Measurements from ENCODE around the gene FAM187B. TPM values are rescaled to one million over a fixed set of nuclear protein-coding genes. Genes with fewer than 3 reads are reported as not detected.

The FAM187B gene
- total and polyA plus RNA-seq, 4 donors: 0.17 TPM; not detected in 3

GRCh38 chr19:35214766-35215422 lies 13.6 kb downstream of the FAM187B start:
- H3K27ac ChIP-seq (ENCODE audit: low read depth in 1 of 2, low read length in 2 of 2): no peak overlapping the region
- H3K4me3 ChIP-seq (ENCODE audit: low read depth in 1 of 3, low read length in 3 of 3): no peak overlapping the region
- H3K4me1 ChIP-seq (ENCODE audit: control insufficient read depth in 4 of 4, insufficient read depth in 4 of 4, low read length in 3 of 4): peaks cover 0 to 3% (median under 1%) of the 10 kb centered on the region in 4 donors
- no peaks in the 10 kb centered on the region for H3K27me3 ChIP-seq (ENCODE audit: control insufficient read depth in 4 of 4, insufficient read depth in 4 of 4, low read length in 3 of 4)
- no peak for DNase-seq (ENCODE audit: low spot score)
- no peak overlapping the region for H3K9ac ChIP-seq (ENCODE audit: low read depth in 1 of 2, low read length in 2 of 2)
- no peaks in the 10 kb centered on the region for H3K9me3 ChIP-seq (ENCODE audit: control insufficient read depth in 4 of 4, low read length in 3 of 4)
- WGBS: 84% methylated on average over 7 of the region's 7 CpGs
- H3K36me3 ChIP-seq (ENCODE audit: control insufficient read depth in 4 of 4, insufficient read depth in 3 of 4, low read depth in 1 of 4, low read length in 3 of 4): no peaks in the 10 kb centered on the region
- TF ChIP-seq RXRA (IDR thresholded peaks at IDR 0.05) (no peak), SP1 (IDR thresholded peaks at IDR 0.05) (no peak), RAD21 (IDR thresholded peaks at IDR 0.05) (no peak), GABPA (IDR thresholded peaks at IDR 0.05 in 1 of 2, conservative IDR thresholded peaks at IDR 0.05 in 1 of 2) (no peak), YY1 (IDR thresholded peaks at IDR 0.05) (no peak), HNF4G (IDR thresholded peaks at IDR 0.05) (no peak), NR2F2 (IDR thresholded peaks at IDR 0.05) (no peak), FOXA2 (IDR thresholded peaks at IDR 0.05) (no peak), TAF1 (conservative IDR thresholded peaks at IDR 0.05) (no peak), FOXA1 (IDR thresholded peaks at IDR 0.05) (no peak), JUND (IDR thresholded peaks at IDR 0.05) (no peak), CTCF (IDR thresholded peaks at IDR 0.05; ENCODE audit: low read depth, low read length, missing input control) (no peak), MAX (IDR thresholded peaks at IDR 0.05) (no peak), ZBTB33 (IDR thresholded peaks at IDR 0.05) (no peak), HNF4A (conservative IDR thresholded peaks at IDR 0.05) (no peak), REST (IDR thresholded peaks at IDR 0.05) (no peak)

All from liver (tissue), 9 donors.